ENCODE measurements around the gene TLE3. TPM values are rescaled to one million over a fixed set of nuclear protein-coding genes. Genes with fewer than 3 reads are reported as not detected.

Gene TLE3
- total RNA-seq, 1 donor from 2014 or later: 89.2 TPM

DNA sequence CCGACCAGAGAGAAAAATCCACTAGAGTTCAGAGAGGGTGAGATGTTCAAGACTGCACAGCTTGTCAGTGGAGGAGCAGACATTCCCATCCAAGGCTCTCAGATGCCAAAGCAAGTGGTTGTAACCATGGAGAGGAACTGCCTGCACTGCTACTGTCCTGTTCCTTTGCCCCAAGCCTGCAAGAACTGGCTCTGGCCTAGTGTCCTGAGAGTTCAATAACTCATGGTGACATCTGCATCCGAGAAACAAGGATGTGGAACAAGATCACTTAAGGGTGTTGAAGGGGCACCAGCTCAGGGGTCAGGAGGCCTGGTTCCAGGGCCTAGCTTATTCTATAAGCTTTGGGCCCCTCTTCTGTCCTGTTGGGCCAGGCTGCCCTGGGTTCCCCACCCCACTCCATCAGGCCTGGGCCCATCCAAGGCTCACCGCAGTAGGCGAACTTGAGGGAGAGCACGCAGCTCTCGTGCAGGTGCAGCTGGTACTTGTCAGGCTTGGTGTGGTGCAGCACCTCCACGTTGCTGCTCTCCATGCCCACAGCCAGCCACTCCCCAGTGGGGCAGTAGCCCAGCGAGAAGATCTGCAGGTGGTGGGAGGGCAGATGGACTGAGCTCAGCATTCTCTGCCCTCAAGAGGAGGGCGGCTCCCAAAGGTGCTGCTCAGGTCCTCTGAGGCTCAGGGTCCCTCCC lies 45.6 kb downstream of the TLE3 start:
- TF ChIP-seq, protein P1, sequence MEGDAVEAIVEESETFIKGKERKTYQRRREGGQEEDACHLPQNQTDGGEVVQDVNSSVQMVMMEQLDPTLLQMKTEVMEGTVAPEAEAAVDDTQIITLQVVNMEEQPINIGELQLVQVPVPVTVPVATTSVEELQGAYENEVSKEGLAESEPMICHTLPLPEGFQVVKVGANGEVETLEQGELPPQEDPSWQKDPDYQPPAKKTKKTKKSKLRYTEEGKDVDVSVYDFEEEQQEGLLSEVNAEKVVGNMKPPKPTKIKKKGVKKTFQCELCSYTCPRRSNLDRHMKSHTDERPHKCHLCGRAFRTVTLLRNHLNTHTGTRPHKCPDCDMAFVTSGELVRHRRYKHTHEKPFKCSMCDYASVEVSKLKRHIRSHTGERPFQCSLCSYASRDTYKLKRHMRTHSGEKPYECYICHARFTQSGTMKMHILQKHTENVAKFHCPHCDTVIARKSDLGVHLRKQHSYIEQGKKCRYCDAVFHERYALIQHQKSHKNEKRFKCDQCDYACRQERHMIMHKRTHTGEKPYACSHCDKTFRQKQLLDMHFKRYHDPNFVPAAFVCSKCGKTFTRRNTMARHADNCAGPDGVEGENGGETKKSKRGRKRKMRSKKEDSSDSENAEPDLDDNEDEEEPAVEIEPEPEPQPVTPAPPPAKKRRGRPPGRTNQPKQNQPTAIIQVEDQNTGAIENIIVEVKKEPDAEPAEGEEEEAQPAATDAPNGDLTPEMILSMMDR (IDR thresholded peaks at IDR 0.05; ENCODE audit: partially characterized antibody, unreplicated experiment): no peak
- no peak overlapping the region for H3K4me3 Mint-ChIP-seq (ENCODE audit: unreplicated experiment)
- DNase-seq: no peak
- peaks cover 4% of the 10 kb centered on the region for H3K9me3 Mint-ChIP-seq (ENCODE audit: unreplicated experiment)
- H3K4me1 Mint-ChIP-seq (ENCODE audit: low read depth, unreplicated experiment): peaks cover 13% of the 10 kb centered on the region
- peaks cover 7% of the 10 kb centered on the region for H3K36me3 Mint-ChIP-seq (ENCODE audit: unreplicated experiment)
- H3K27ac Mint-ChIP-seq (ENCODE audit: unreplicated experiment): no peak overlapping the region
- peaks cover 5% of the 10 kb centered on the region for H3K27me3 Mint-ChIP-seq (ENCODE audit: unreplicated experiment)

GRCh38 chr15:70050970-70051369 lies 46.7 kb downstream of the TLE3 start:
- Mint-ChIP-seq H3K36me3 (ENCODE audit: unreplicated experiment) (peaks cover 7% of the 10 kb centered on the region), H3K9me3 (ENCODE audit: unreplicated experiment) (peaks cover 4% of the 10 kb centered on the region)
- TF ChIP-seq, protein P1 (IDR thresholded peaks at IDR 0.05; ENCODE audit: partially characterized antibody, unreplicated experiment): no peak

GRCh38 chr15:70050441-70050840 lies 47.3 kb downstream of the TLE3 start:
- H3K9me3 Mint-ChIP-seq (ENCODE audit: unreplicated experiment): peaks cover 4% of the 10 kb centered on the region
- peaks cover 9% of the 10 kb centered on the region for H3K27me3 Mint-ChIP-seq (ENCODE audit: unreplicated experiment)
- DNase-seq: no peak
- TF ChIP-seq, protein P1 (IDR thresholded peaks at IDR 0.05; ENCODE audit: partially characterized antibody, unreplicated experiment): no peak
- no peak overlapping the region for H3K27ac Mint-ChIP-seq (ENCODE audit: unreplicated experiment)
- no peak overlapping the region for H3K4me3 Mint-ChIP-seq (ENCODE audit: unreplicated experiment)
- H3K36me3 Mint-ChIP-seq (ENCODE audit: unreplicated experiment): peaks cover 7% of the 10 kb centered on the region
- peaks cover 21% of the 10 kb centered on the region for H3K4me1 Mint-ChIP-seq (ENCODE audit: low read depth, unreplicated experiment)

More at GRCh38 chr15:70050970-70051369, 46.7 kb downstream of the TLE3 start:
- Mint-ChIP-seq H3K4me1 (ENCODE audit: low read depth, unreplicated experiment) (peaks cover 20% of the 10 kb centered on the region), H3K27me3 (ENCODE audit: unreplicated experiment) (peaks cover 8% of the 10 kb centered on the region), H3K27ac (ENCODE audit: unreplicated experiment) (no peak overlapping the region), H3K4me3 (ENCODE audit: unreplicated experiment) (no peak overlapping the region)
- DNase-seq: no peak

DNA sequence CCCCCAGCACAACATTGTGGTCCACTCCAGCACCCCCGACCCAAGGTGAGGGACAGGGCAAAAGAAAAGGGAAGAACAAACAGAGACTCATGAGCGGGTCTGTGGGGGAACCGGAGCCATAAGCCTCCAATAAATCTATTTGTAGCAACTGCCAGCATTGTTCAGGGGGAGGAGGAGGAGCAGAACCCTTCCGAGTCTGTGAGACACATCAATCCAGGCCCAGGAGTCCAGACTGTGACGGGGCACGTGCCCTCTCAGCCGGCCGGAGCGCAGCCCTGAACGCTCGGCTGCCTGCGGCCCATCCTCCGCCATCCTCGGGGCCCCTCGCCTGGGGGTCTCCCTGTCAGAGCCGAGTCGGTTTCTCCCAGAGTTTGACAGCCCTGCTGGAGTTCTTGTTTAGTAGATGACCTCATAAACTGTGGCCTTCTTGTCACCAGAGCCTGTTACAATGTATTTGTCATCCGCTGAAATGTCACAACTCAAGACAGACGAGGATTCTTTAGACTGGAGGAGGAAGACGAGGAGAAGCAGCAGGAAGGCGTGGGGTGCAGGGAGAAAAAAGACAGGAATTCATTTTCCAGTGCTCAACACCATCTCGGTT lies 47.9 kb downstream of the TLE3 start:
- TF ChIP-seq, protein P1 (IDR thresholded peaks at IDR 0.05; ENCODE audit: partially characterized antibody, unreplicated experiment): no peak
- no peak overlapping the region for H3K27ac Mint-ChIP-seq (ENCODE audit: unreplicated experiment)
- H3K4me1 Mint-ChIP-seq (ENCODE audit: low read depth, unreplicated experiment): peaks cover 21% of the 10 kb centered on the region
- peaks cover 4% of the 10 kb centered on the region for H3K9me3 Mint-ChIP-seq (ENCODE audit: unreplicated experiment)
- H3K36me3 Mint-ChIP-seq (ENCODE audit: unreplicated experiment): peaks cover 7% of the 10 kb centered on the region
- H3K27me3 Mint-ChIP-seq (ENCODE audit: unreplicated experiment): peaks cover 9% of the 10 kb centered on the region
- no peak for DNase-seq
- H3K4me3 Mint-ChIP-seq (ENCODE audit: unreplicated experiment): no peak overlapping the region
